HG03280 (cell line): ENCODE data around the gene MT1F.

Experiments used
- ATAC-seq: cut with Tn5 transposase; IDR thresholded peaks from one replicate; pipeline ENCODE4 v1.9.1; 2021; ENCODE audit warnings: mild to moderate bottlenecking, moderate library complexity; ENCODE audit not compliant: unreplicated experiment

MT1F gene

GRCh38 chr16:56689171-56689570, 31.4 kb downstream of the MT1F start:
- ATAC-seq, result no peak

- no peak for ATAC-seq
These were observed 32.8 kb downstream of the MT1F start for GRCh38 chr16:56690420-56691122.

- ATAC-seq, result no peak
These were observed 34.1 kb downstream of the MT1F start for GRCh38 chr16:56691885-56692284.

- no peak for ATAC-seq
These were observed 37.5 kb downstream of the MT1F start for GRCh38 chr16:56695246-56695645.

- no peak for ATAC-seq
These were observed 39.8 kb downstream of the MT1F start for GRCh38 chr16:56697456-56698155.

GRCh38 chr16:56700195-56700594, 42.4 kb downstream of the MT1F start:
- ATAC-seq, result no peak

GRCh38 chr16:56700631-56701030, 42.9 kb downstream of the MT1F start:
- ATAC-seq, result no peak

- no peak for ATAC-seq
These were observed 43.8 kb downstream of the MT1F start for GRCh38 chr16:56701534-56701933.

GRCh38 chr16:56702836-56703235, 45.1 kb downstream of the MT1F start:
- ATAC-seq, result no peak
